Purkinje cell (primary cell): ENCODE data around the gene BCAP31. TPM values are rescaled to one million over a fixed set of nuclear protein-coding genes. Genes with fewer than 3 reads are reported as not detected.

Experiments used
- polyA plus RNA-seq: library from polyadenylated mRNA; unstranded; fragments of >200 nt; fragmentation: Nextera tagmentation; gene quantifications from 2 replicates; pipeline ENCODE4 v1.2.1, GENCODE V29; 2014

BCAP31 gene
- 151 and 213 TPM in 2 replicates for polyA plus RNA-seq

DNA sequence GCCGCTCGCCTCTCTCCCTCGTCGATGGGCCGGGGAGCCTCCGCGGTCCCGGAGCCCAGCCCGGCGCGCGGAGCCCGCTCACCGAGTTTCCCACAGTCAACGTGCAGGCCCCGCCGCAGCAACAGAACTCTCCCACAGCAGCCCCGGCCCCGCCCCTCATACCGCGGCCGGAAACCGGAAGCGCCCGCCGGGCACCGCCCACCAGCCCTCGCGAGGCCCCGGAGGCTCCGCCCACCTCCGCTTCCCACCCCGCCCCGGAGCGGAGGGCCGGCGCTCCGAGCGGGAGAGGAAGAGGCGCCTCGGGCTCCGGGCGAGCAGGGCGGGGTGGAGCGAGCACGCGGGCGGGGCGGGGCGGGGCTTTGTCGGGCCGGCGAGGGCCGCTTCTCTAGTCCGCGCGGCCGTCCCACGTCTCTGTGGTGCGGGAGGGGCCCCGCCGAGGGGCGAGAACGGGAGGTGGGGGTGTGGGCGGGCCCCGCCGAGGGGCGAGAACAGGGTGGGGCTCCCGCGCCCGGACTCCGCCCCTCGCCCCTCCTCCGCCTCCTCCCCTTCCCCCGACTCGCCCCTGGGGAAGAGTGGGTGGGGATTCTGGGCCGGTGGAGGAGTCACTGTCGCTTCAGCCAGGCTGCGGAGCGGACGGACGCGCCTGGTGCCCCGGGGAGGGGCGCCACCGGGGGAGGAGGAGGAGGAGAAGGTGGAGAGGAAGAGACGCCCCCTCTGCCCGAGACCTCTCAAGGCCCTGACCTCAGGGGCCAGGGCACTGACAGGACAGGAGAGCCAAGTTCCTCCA, at the start of gene BCAP31, which contains the start of gene ABCD1:
BCAP31 (minus strand) TSS at position 136 of the 787 bp plus-strand sequence. CDS start 1,143 bp downstream, outside the sequence.
ABCD1 (plus strand) TSS at position 605 of the 787 bp plus-strand sequence. CDS start 411 bp downstream, outside the sequence.

DNA sequence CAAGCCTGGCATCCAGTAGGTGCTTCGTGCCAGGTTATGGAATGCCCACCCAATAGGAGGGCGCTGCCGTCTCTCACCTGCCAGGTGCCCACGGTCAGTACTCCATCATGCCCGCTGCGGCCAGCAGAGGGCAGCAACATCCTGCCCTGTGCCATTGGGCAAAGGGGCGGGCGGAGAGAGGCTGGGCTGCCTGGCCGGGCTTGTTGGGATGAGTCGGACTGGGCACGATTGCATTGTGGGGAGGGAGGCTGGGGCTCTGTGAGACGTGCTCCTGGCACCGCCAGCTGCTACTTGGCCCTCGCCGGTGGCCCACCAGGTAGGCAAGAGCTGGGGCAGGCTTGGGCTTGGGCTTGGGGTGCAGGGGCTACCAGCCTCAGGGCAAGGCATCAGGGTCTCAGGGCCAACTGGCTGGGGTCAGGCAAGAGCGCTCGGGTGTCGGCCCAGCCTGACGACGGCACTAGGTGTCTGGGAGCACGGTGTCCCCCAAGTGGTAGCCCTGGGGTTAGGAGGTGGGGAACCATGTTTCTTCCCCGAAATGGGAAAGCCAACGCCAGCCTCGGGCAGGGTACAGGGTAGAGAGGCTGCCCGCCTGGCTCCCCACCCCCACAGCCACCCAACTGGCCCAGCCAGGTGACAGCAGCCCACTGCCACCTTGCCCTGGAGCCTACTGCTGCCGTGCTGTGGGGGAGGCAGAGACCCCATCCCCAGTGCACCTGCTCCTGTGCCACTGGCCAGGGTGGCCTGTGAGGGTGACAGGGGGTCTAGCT, 40.0 kb upstream of the BCAP31 start, which contains the start of gene PLXNB3:
PLXNB3 (plus strand) TSS at position 261 of the 767 bp plus-strand sequence. CDS start 1,287 bp downstream, outside the sequence.

DNA sequence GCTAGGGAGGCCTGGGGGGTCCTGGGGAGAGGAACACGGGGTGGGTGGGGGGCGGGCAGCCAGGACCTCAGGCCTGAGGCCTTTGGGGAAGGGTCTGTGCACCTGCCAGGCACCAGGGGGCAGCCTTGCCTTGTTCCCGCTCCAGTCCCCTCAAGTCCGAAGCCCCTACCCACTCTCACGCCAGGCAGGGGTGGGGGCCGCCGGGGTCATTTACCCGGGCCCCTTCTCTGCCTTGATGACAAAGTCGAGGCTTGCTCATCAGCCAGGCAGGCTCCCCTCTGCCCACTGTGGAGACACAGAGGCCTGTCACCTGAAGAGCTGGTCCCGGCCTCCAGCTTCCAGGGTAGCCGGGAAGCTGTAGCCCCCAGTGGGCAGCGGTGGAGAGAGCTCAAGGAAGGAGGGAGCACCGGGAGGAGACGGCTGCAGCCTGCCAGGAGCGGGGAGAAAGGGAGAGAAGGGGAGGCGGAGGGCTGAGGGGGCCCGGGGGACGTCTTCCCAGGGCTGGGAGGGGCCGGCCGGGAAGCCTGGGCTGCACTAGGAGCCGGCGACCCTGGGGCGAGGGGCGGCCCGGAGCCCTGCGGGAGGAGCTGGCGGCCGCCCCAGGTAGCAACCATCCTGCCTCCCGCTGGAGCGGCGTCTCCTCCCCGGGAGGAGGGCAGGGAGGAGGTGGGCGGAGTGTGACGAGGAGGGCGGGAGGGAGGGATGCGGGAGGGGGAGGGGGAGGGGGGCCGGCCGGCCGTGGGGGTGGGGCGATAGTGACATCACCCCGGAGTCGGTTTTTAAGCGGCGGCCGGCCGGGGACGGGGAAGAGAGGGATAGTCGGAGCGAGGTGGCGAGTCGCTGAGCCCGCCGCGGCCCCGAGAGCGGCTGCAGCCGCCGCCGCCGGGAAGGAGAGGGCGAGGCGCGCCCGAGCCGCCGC, 36.8 kb downstream of the BCAP31 start, which contains the start of gene SLC6A8:
SLC6A8 (plus strand) TSS at position 806 of the 919 bp plus-strand sequence. CDS start 649 bp downstream, outside the sequence.

DNA sequence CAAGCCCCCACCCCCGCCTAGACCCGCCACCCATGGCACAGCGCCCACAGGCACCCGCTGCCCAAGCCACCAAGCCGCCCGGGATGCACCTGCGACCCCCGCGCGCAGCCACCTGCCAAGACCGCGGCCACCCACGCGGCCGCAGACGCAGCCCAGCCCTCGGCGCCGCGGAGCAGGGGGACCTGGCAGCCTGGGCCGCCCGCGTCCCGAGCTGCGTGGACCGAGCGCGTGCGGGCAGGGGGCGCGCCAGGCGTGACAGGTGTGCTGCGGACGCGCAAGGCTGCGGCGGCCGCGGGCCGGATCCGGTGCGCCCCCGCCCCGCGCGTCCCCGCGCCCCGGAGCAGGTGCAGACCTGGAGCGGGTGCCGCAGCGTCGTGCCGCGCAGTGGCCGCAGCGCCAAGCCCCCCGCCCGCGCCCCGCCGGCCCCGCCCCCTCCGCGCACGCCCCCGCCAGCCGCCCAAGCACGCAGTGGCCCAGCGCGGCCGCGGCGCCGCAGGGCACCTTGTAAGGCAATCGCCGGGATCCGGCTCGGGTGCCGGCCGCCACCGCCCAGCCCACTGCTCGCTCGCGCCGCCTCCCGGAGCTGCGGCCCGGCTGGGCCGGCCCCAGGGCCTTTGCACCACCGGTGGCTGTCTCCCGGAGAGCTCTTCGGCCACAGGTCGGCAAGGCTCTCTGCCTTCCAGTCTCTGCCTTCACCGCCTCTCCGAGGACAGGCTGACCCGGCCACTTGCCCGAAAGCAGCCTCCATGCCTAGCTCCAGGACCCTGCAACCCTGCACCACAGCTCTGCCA, 50.6 kb downstream of the BCAP31 start, which contains the start of gene PNCK:
PNCK (minus strand) TSS at position 386 of the 791 bp plus-strand sequence. CDS start 737 bp downstream, outside the sequence.

Other genes with a start within 250 kb of the BCAP31 start
- gene BGN, start 229.4 kb downstream of the BCAP31 start, polyA plus RNA-seq, result 0.10 TPM in 1 of 2 replicates, not detected in the other
- gene ATP2B3, start 206.7 kb downstream of the BCAP31 start, polyA plus RNA-seq, result 12.9 and 14.6 TPM in 2 replicates
- gene CCNQ, start 125.2 kb downstream of the BCAP31 start, polyA plus RNA-seq, result 2.8 and 7.1 TPM in 2 replicates
- not detected in 2 replicates for gene DUSP9, start 77.2 kb downstream of the BCAP31 start, polyA plus RNA-seq
- gene PNCK, start 50.6 kb downstream of the BCAP31 start, polyA plus RNA-seq, result 1.4 TPM in 1 of 2 replicates, not detected in the other
- gene SLC6A8, start 36.5 kb downstream of the BCAP31 start, polyA plus RNA-seq, result 0.39 and 0.70 TPM in 2 replicates
- gene ABCD1, start 469 bp upstream of the BCAP31 start, polyA plus RNA-seq, result 0.07 and 2.8 TPM in 2 replicates
- not detected in 2 replicates for gene PLXNB3, start 39.9 kb upstream of the BCAP31 start, polyA plus RNA-seq
- gene SRPK3, start 56.7 kb upstream of the BCAP31 start, polyA plus RNA-seq, result 2.0 TPM in 1 of 2 replicates, not detected in the other
- gene IDH3G, start 70.0 kb upstream of the BCAP31 start, polyA plus RNA-seq, result 85.8 and 95.3 TPM in 2 replicates
- gene SSR4, start 70.3 kb upstream of the BCAP31 start, polyA plus RNA-seq, result 580 and 718 TPM in 2 replicates
- gene PDZD4, start 106.2 kb upstream of the BCAP31 start, polyA plus RNA-seq, result 0.43 and 2.1 TPM in 2 replicates
- 6.9 and 7.2 TPM in 2 replicates for gene L1CAM, start 161.8 kb upstream of the BCAP31 start, polyA plus RNA-seq
- not detected in 2 replicates for gene AVPR2, start 180.3 kb upstream of the BCAP31 start, polyA plus RNA-seq
- not detected in 2 replicates for gene ARHGAP4, start 201.9 kb upstream of the BCAP31 start, polyA plus RNA-seq
- gene NAA10, start 210.7 kb upstream of the BCAP31 start, polyA plus RNA-seq, result 53.4 and 55.0 TPM in 2 replicates
- not detected in 2 replicates for gene RENBP, start 220.3 kb upstream of the BCAP31 start, polyA plus RNA-seq
- 4.1 and 5.5 TPM in 2 replicates for gene HCFC1, start 247.4 kb upstream of the BCAP31 start, polyA plus RNA-seq
- gene TMEM187, start 248.4 kb upstream of the BCAP31 start, polyA plus RNA-seq, result 1.6 and 5.4 TPM in 2 replicates